Thyroid gland (tissue), 4 donors: ENCODE data around the gene PLCG1. TPM values are rescaled to one million over a fixed set of nuclear protein-coding genes. Genes with fewer than 3 reads are reported as not detected.
"Not testable (repeated sequence)": the region's sequence is repeated elsewhere in the genome, so short reads cannot be mapped to it uniquely, and the experiment has no call there.

Experiments used
- DNase-seq, 2 donors: peaks; one replicate each; pipeline ENCODE4 v3.0.0-alpha.2; 2019
- H3K27ac ChIP-seq, 3 donors: fragments of 200-600 bp; sonication (generic); 1 replicate in 2 of 3; 2 replicates in 1 of 3; pipeline ENCODE4 v1.5.1; 2016 to 2019; ENCODE audit warnings: mild to moderate bottlenecking in 1 of 3, moderate library complexity in 1 of 3
- H3K27me3 ChIP-seq: fragments of 200-600 bp; sonication (generic); one replicate; pipeline ENCODE4 v1.5.1; 2019
- H3K36me3 ChIP-seq, 2 donors: fragments of 200-600 bp; sonication (generic); one replicate each; pipeline ENCODE4 v1.5.1; 2016 to 2019
- H3K4me1 ChIP-seq, 2 donors: fragments of 200-600 bp; sonication (generic); one replicate each; pipeline ENCODE4 v1.5.1; 2017 to 2019
- H3K4me3 ChIP-seq, 3 donors: fragments of 200-600 bp; sonication (generic); replicated peaks in 1 of 3; 1 replicate in 2 of 3; 2 replicates in 1 of 3; pipeline ENCODE4 v1.5.1; 2016; ENCODE audit warnings: mild to moderate bottlenecking in 1 of 3
- H3K9me3 ChIP-seq: fragments of 200-600 bp; sonication (generic); one replicate; pipeline ENCODE4 v1.5.1; 2017
- CTCF ChIP-seq, 6 experiments: fragments of 200-600 bp in 3 of 6; fragments of 450-650 bp in 3 of 6; sonication (generic) in 3 of 6; IDR thresholded peaks; one replicate each; pipeline ENCODE4 v1.5.1; 2016 to 2019; ENCODE audit warnings: antibody characterized with exemption in 6 of 6, mild to moderate bottlenecking in 2 of 6, inconsistent platforms in 1 of 6, moderate library complexity in 1 of 6
- POLR2A ChIP-seq, 2 donors: fragments of 450-650 bp; IDR thresholded peaks; one replicate each; pipeline ENCODE4 v1.6.1; 2017; ENCODE audit warnings: antibody characterized with exemption in 2 of 2, mild to moderate bottlenecking in 2 of 2, moderate library complexity in 1 of 2
- WGBS, 2 donors: methylation state at CpG; one replicate each; pipeline ENCODE4 v1.1.5; 2017; 5-methylcytosine and 5-hydroxymethylcytosine counted together
- intact Hi-C: fragments of 100-400 bp; cut with DNase I; formaldehyde crosslinking; loops from one replicate; pipeline ENCODE4 v1.15.1; 2023
- total RNA-seq, 4 donors: library from RNA; depleted of rRNA; stranded (reverse); fragments of >200 nt; gene quantifications; one replicate each; pipeline ENCODE4 v1.2.3, GENCODE V29; 2016

The PLCG1 gene
- total RNA-seq, 4 donors from 2014 or later, result 146 to 252 (median 164) TPM

- intact Hi-C loops, result no loop called here
- peaks cover 0 to 4% of the 10 kb centered on the region in 2 donors for H3K4me1 ChIP-seq
- H3K27ac ChIP-seq, result no peak overlapping the region
- WGBS, 2 donors, result 91 to 96% methylated on average over 6 of the region's 6 CpGs
- TF ChIP-seq CTCF (IDR thresholded peaks at IDR 0.05) (no peak), POLR2A (IDR thresholded peaks at IDR 0.05) (no peak)
- H3K36me3 ChIP-seq, result peaks cover 44 to 57% of the 10 kb centered on the region in 2 donors
- no peaks in the 10 kb centered on the region for H3K27me3 ChIP-seq
- DNase-seq, result no peak
- H3K4me3 ChIP-seq, result no peak overlapping the region
- no peaks in the 10 kb centered on the region for H3K9me3 ChIP-seq
Measured at GRCh38 chr20:41123631-41124030, 13.7 kb upstream of the PLCG1 start.

GRCh38 chr20:41124451-41125094, 12.8 kb upstream of the PLCG1 start:
- intact Hi-C loops, result no loop called here
- 79 to 85% methylated on average over 3 of the region's 3 CpGs for WGBS, 2 donors

GRCh38 chr20:41125530-41126457, 11.5 kb upstream of the PLCG1 start:
- H3K27ac ChIP-seq, result no peak overlapping the region
- no peak for DNase-seq
- peaks cover 34 to 41% of the 10 kb centered on the region in 2 donors for H3K36me3 ChIP-seq
- no peak overlapping the region for H3K4me3 ChIP-seq
- WGBS, 2 donors, result 87 to 89% methylated on average over 6 of the region's 6 CpGs
- H3K9me3 ChIP-seq, result no peaks in the 10 kb centered on the region
- TF ChIP-seq CTCF (IDR thresholded peaks at IDR 0.05), result no peak
- no peaks in the 10 kb centered on the region for H3K4me1 ChIP-seq
- intact Hi-C loops, result no loop called here
- no peaks in the 10 kb centered on the region for H3K27me3 ChIP-seq

More at GRCh38 chr20:41124451-41125094, 12.8 kb upstream of the PLCG1 start:
- H3K4me1 ChIP-seq, result peaks cover 0 to 3% of the 10 kb centered on the region in 2 donors
- H3K9me3 ChIP-seq, result no peaks in the 10 kb centered on the region
- DNase-seq, result no peak
- H3K27ac ChIP-seq, result no peak overlapping the region
- H3K27me3 ChIP-seq, result no peaks in the 10 kb centered on the region
- peaks cover 35 to 47% of the 10 kb centered on the region in 2 donors for H3K36me3 ChIP-seq
- no peak overlapping the region for H3K4me3 ChIP-seq
- TF ChIP-seq CTCF (IDR thresholded peaks at IDR 0.05) (no peak), POLR2A (IDR thresholded peaks at IDR 0.05) (no peak)

GRCh38 chr20:41126719-41127118, 10.6 kb upstream of the PLCG1 start:
- Histone ChIP-seq H3K4me1 (no peaks in the 10 kb centered on the region), H3K36me3 (peaks cover 26 to 34% of the 10 kb centered on the region in 2 donors), H3K9me3 (no peaks in the 10 kb centered on the region), H3K27ac (no peak overlapping the region), H3K27me3 (no peaks in the 10 kb centered on the region), H3K4me3 (no peak overlapping the region)
- no peak for DNase-seq
- intact Hi-C loops, result no loop called here
- TF ChIP-seq POLR2A (IDR thresholded peaks at IDR 0.05) (no peak), CTCF (IDR thresholded peaks at IDR 0.05) (no peak)
- WGBS, 2 donors, result 94 to 98% methylated on average over 3 of the region's 3 CpGs

- peaks cover 10 to 18% of the 10 kb centered on the region in 2 donors for H3K36me3 ChIP-seq
- 88 to 100% methylated on average over 1 of the region's 3 CpGs for WGBS, 2 donors
Measured at GRCh38 chr20:41128317-41128716, 9.0 kb upstream of the PLCG1 start.

More at GRCh38 chr20:41128317-41128716, 9.0 kb upstream of the PLCG1 start:
- DNase-seq, H3K4me1 ChIP-seq, H3K4me3 ChIP-seq, H3K27me3 ChIP-seq, H3K9me3 ChIP-seq, H3K27ac ChIP-seq, intact Hi-C loops: not testable (repeated sequence)
